GM18520 (cell line): ENCODE results near the gene CORO7.
"Not testable (repeated sequence)": the region's sequence is repeated elsewhere in the genome, so short reads cannot be mapped to it uniquely, and the experiment has no call there.

Experiments used
- ATAC-seq: cut with Tn5 transposase; IDR thresholded peaks from one replicate; pipeline ENCODE4 v1.9.1; 2021; ENCODE audit not compliant: unreplicated experiment

The CORO7 gene

GRCh38 chr16:4358831-4359561, 57.4 kb downstream of the CORO7 start:
- no peak for ATAC-seq

- no peak for ATAC-seq
Observed at GRCh38 chr16:4358236-4358635, 58.2 kb downstream of the CORO7 start.

- ATAC-seq: no peak
Observed at GRCh38 chr16:4356820-4357219, 59.6 kb downstream of the CORO7 start.

- ATAC-seq: no peak
Observed at GRCh38 chr16:4354512-4355409, 61.6 kb downstream of the CORO7 start.

GRCh38 chr16:4353675-4354074, 62.7 kb downstream of the CORO7 start:
- ATAC-seq: no peak

- ATAC-seq: no peak
Observed at GRCh38 chr16:4352843-4353242, 63.6 kb downstream of the CORO7 start.

- ATAC-seq: no peak
Observed at GRCh38 chr16:4351880-4352279, 64.5 kb downstream of the CORO7 start.

- ATAC-seq: peak; percentile 92
Observed at GRCh38 chr16:4350787-4351659, 65.4 kb downstream of the CORO7 start, which contains the start of gene PAM16. TSS of gene PAM16 (minus strand) at chr16:4351321. CDS start at chr16:4351234, 87 bp downstream.

GRCh38 chr16:4350365-4350786, 66.0 kb downstream of the CORO7 start:
- no peak for ATAC-seq

GRCh38 chr16:4349332-4349731, 67.1 kb downstream of the CORO7 start:
- ATAC-seq: no peak

- no peak for ATAC-seq
Observed at GRCh38 chr16:4347765-4348509, 68.5 kb downstream of the CORO7 start.

- no peak for ATAC-seq
Observed at GRCh38 chr16:4347010-4347409, 69.4 kb downstream of the CORO7 start.

- ATAC-seq: no peak
Observed at GRCh38 chr16:4345836-4346781, 70.3 kb downstream of the CORO7 start.

- no peak for ATAC-seq
Observed at GRCh38 chr16:4344983-4345835, 71.2 kb downstream of the CORO7 start.

GRCh38 chr16:4344300-4344982, 72.0 kb downstream of the CORO7 start:
- not testable (repeated sequence) for ATAC-seq

- ATAC-seq: no peak
Observed at GRCh38 chr16:4342866-4343744, 73.3 kb downstream of the CORO7 start.

- ATAC-seq: no peak
Observed at GRCh38 chr16:4341250-4341649, 75.1 kb downstream of the CORO7 start.
